WERI-Rb-1 (cell line): ENCODE measurements around the gene CSNK1D.
"Not testable (repeated sequence)": the region's sequence is repeated elsewhere in the genome, so short reads cannot be mapped to it uniquely, and the experiment has no call there.

Source experiments
- DNase-seq: peaks from one replicate; pipeline ENCODE4 v3.0.0-alpha.2; 2020
- H3K27ac ChIP-seq: fragments of 250-450 bp; sonication (Bioruptor Pico); 2 replicates; pipeline ENCODE4 v1.5.1; 2020; ENCODE audit warnings: mild to moderate bottlenecking, moderate library complexity
- H3K27me3 ChIP-seq: fragments of 250-450 bp; sonication (Bioruptor Pico); 2 replicates; pipeline ENCODE4 v1.5.1; 2021; ENCODE audit warnings: mild to moderate bottlenecking, low read depth, moderate library complexity; ENCODE audit not compliant: insufficient read depth, severe bottlenecking
- H3K36me3 ChIP-seq: fragments of 250-450 bp; sonication (Bioruptor Pico); 2 replicates; pipeline ENCODE4 v1.5.1; 2020; ENCODE audit warnings: mild to moderate bottlenecking, moderate library complexity
- H3K4me3 ChIP-seq: 2 replicates; pipeline ENCODE4 v1.5.1; 2011; ENCODE audit warnings: low read depth, mild to moderate bottlenecking, control low read depth, low read length
- H3K9me3 ChIP-seq: fragments of 250-450 bp; sonication (Bioruptor Pico); 2 replicates; pipeline ENCODE4 v1.5.1; 2021; ENCODE audit warnings: mild to moderate bottlenecking, moderate library complexity; ENCODE audit not compliant: severe bottlenecking
- CTCF ChIP-seq: IDR thresholded peaks from 2 replicates; pipeline ENCODE4 v1.5.1; 2011; ENCODE audit warnings: low read depth, mild to moderate bottlenecking, control low read depth, inconsistent platforms, low read length

Gene CSNK1D

GRCh38 chr17:82193520-82194220, 79.8 kb downstream of the CSNK1D start:
- DNase-seq: no peak
- H3K9me3 ChIP-seq: no peaks in the 10 kb centered on the region
- no peaks in the 10 kb centered on the region for H3K27me3 ChIP-seq
- no peak overlapping the region for H3K27ac ChIP-seq
- no peak overlapping the region for H3K4me3 ChIP-seq
- H3K36me3 ChIP-seq: peaks cover 72% of the 10 kb centered on the region
- TF ChIP-seq CTCF: no peak

GRCh38 chr17:82193050-82193449, 80.5 kb downstream of the CSNK1D start:
- H3K4me3 ChIP-seq, H3K27ac ChIP-seq, DNase-seq, H3K27me3 ChIP-seq, H3K9me3 ChIP-seq: not testable (repeated sequence)
- H3K36me3 ChIP-seq: peaks cover 72% of the 10 kb centered on the region
